A549 (cell line): ENCODE results near the gene AMBN.

Experiments
- CHD2 ChIP-seq: fragments of 150-350 bp; IDR thresholded peaks from 2 replicates; pipeline ENCODE4 v1.6.1; 2014; ENCODE audit warnings: low read length; ENCODE audit not compliant: partially characterized antibody
- CTCF ChIP-seq: fragments of >200 bp; sonication (Bioruptor Twin); formaldehyde crosslinking; IDR thresholded peaks from 3 replicates; pipeline ENCODE4 v1.5.1; 2016
- EHMT2 ChIP-seq: fragments of 200-600 bp; sonication (generic); IDR thresholded peaks from 2 replicates; pipeline ENCODE4 v1.6.1; 2016; ENCODE audit warnings: antibody characterized with exemption, low read depth, mild to moderate bottlenecking, moderate library complexity
- EP300 ChIP-seq, 2 experiments: fragments of >200 bp; sonication (Bioruptor Twin); formaldehyde crosslinking; IDR thresholded peaks; 2 replicates in 1 of 2; 3 replicates in 1 of 2; pipeline ENCODE4 v1.6.1; 2016 to 2017
- FOXS1 ChIP-seq: fragments of 250-450 bp; sonication (Bioruptor Pico); IDR thresholded peaks from 2 replicates; pipeline ENCODE4 v1.5.0; 2020; ENCODE audit warnings: mild to moderate bottlenecking, moderate library complexity
- GATA3 ChIP-seq: IDR thresholded peaks from 2 replicates; pipeline ENCODE4 v1.6.1; 2012; ENCODE audit warnings: borderline replicate concordance
- HMGXB4 ChIP-seq: fragments of 250-450 bp; sonication (Bioruptor Pico); IDR thresholded peaks from 2 replicates; pipeline ENCODE4 v1.5.0; 2021; ENCODE audit warnings: mild to moderate bottlenecking, moderate library complexity, borderline replicate concordance
- HOXA7 ChIP-seq: fragments of 250-450 bp; sonication (Bioruptor Pico); IDR thresholded peaks from 2 replicates; pipeline ENCODE4 v1.5.0; 2020; ENCODE audit warnings: mild to moderate bottlenecking, moderate library complexity
- JUN ChIP-seq, 2 experiments: fragments of >200 bp; sonication (Bioruptor Twin); formaldehyde crosslinking; IDR thresholded peaks; 2 replicates in 1 of 2; 3 replicates in 1 of 2; pipeline ENCODE4 v1.6.1; 2016 to 2017
- PBX3 ChIP-seq: IDR thresholded peaks from 2 replicates; pipeline ENCODE4 v1.6.1; 2012
- POLR2A ChIP-seq: IDR thresholded peaks from 2 replicates; pipeline ENCODE4 v1.6.1; 2012; ENCODE audit warnings: mild to moderate bottlenecking, low read length
- RAD21 ChIP-seq, 2 experiments: fragments of >200 bp in 1 of 2; sonication (Bioruptor Twin) in 1 of 2; formaldehyde crosslinking in 1 of 2; IDR thresholded peaks in 1 of 2; conservative IDR thresholded peaks in 1 of 2; 2 replicates in 1 of 2; 3 replicates in 1 of 2; pipeline ENCODE4 v1.6.1; 2012 to 2018; ENCODE audit warnings: inconsistent platforms in 1 of 2
- REST ChIP-seq: fragments of 200-600 bp; sonication (generic); IDR thresholded peaks from 2 replicates; pipeline ENCODE4 v1.6.1; 2016; ENCODE audit warnings: antibody characterized with exemption, mild to moderate bottlenecking, moderate library complexity
- USF2 ChIP-seq: fragments of 450-650 bp; IDR thresholded peaks from 2 replicates; pipeline ENCODE4 v1.6.1; 2014; ENCODE audit warnings: antibody characterized with exemption

GRCh38 chr4:70577220-70577927 lies 14.7 kb upstream of the AMBN start:
- TF ChIP-seq GATA3 = no peak
- TF ChIP-seq EP300 (IDR thresholded peaks at IDR 0.05) = no peak
- TF ChIP-seq CHD2 = no peak
- no peak for TF ChIP-seq FOXS1 (CRISPR knock-in tag)
- no peak for TF ChIP-seq CTCF
- TF ChIP-seq JUN (IDR thresholded peaks at IDR 0.05) = no peak
- TF ChIP-seq REST = no peak
- no peak for TF ChIP-seq POLR2A
- no peak for TF ChIP-seq HOXA7 (CRISPR knock-in tag)
- no peak for TF ChIP-seq RAD21 (conservative IDR thresholded peaks at IDR 0.05 in 1 of 2, IDR thresholded peaks at IDR 0.05 in 1 of 2)
- no peak for TF ChIP-seq HMGXB4 (CRISPR knock-in tag)
- no peak for TF ChIP-seq PBX3
- TF ChIP-seq USF2 = no peak
- TF ChIP-seq EHMT2 = no peak
